Kidney tubule cell (primary cell): ENCODE data around the gene ATOSB.
A peak's percentile ranks its signal among the peaks of the same experiment; 100 is the strongest.

Experiments used
- DNase-seq: peaks from one replicate; pipeline ENCODE4 v3.0.0-alpha.2; 2018; ENCODE audit warnings: low spot score

The ATOSB gene

GRCh38 chr9:35085078-35085477 lies 30.6 kb downstream of the ATOSB start:
- no peak for DNase-seq

GRCh38 chr9:35079426-35080341 lies 36.0 kb downstream of the ATOSB start, which contains the start of gene FANCG:
TSS of gene FANCG (minus strand) at chr9:35079942. CDS start at chr9:35079524, 418 bp downstream.
- peak; percentile 93 for DNase-seq

GRCh38 chr9:35079041-35079425 lies 36.6 kb downstream of the ATOSB start:
- no peak for DNase-seq

GRCh38 chr9:35078066-35078465 lies 37.6 kb downstream of the ATOSB start:
- no peak for DNase-seq

GRCh38 chr9:35076848-35077247 lies 38.8 kb downstream of the ATOSB start:
- DNase-seq, result no peak

- DNase-seq, result no peak
These were observed 40.3 kb downstream of the ATOSB start for GRCh38 chr9:35075358-35075757.

GRCh38 chr9:35074791-35075190 lies 40.9 kb downstream of the ATOSB start:
- DNase-seq, result no peak

- no peak for DNase-seq
These were observed 41.5 kb downstream of the ATOSB start for GRCh38 chr9:35074141-35074540.

GRCh38 chr9:35073279-35073612 lies 42.4 kb downstream of the ATOSB start:
- no peak for DNase-seq

GRCh38 chr9:35072461-35073278 lies 43.0 kb downstream of the ATOSB start, which contains the start of gene VCP:
TSS of gene VCP (minus strand) at chr9:35072625. CDS start at chr9:35072353, 272 bp downstream.
- peak; percentile 99 for DNase-seq

- peak; percentile 85 for DNase-seq
These were observed 43.7 kb downstream of the ATOSB start for GRCh38 chr9:35071814-35072460.

- peak; percentile 77 for DNase-seq
These were observed 44.5 kb downstream of the ATOSB start for GRCh38 chr9:35070823-35071813.

GRCh38 chr9:35069020-35069419 lies 46.6 kb downstream of the ATOSB start:
- DNase-seq, result no peak

GRCh38 chr9:35067056-35067455 lies 48.6 kb downstream of the ATOSB start:
- no peak for DNase-seq

GRCh38 chr9:35060548-35061207 lies 55.0 kb downstream of the ATOSB start:
- DNase-seq, result no peak

GRCh38 chr9:35059438-35059837 lies 56.2 kb downstream of the ATOSB start:
- no peak for DNase-seq

- no peak for DNase-seq
These were observed 58.4 kb downstream of the ATOSB start for GRCh38 chr9:35057271-35057620.

- DNase-seq, result no peak
These were observed 58.9 kb downstream of the ATOSB start for GRCh38 chr9:35056571-35057270.

- DNase-seq, result no peak
These were observed 60.6 kb downstream of the ATOSB start for GRCh38 chr9:35054871-35055644.
